ENCODE measurements around the gene PLEKHG3. TPM values are rescaled to one million over a fixed set of nuclear protein-coding genes. Genes with fewer than 3 reads are reported as not detected.
A peak's percentile ranks its signal among the peaks of the same experiment; 100 is the strongest.

Gene PLEKHG3
- total RNA-seq (2014; rRNA removed; shearing (Covaris generic)): 83.1 and 83.9 TPM in 2 replicates
- 23.0 and 30.8 TPM in 2 replicates for polyA plus RNA-seq (2016; fragmentation: Nextera tagmentation; extraction: Ambion mirVana)
- long read RNA-seq, partial matches to known transcripts: 7 of 9 reads
- long read RNA-seq, other reads (novel, unspliced or antisense): 2 of 9 reads

- Mint-ChIP-seq H3K4me1 (peaks cover 71% of the 10 kb centered on the region), H3K27ac (peak within 1 kb of the TSS; percentile 89), H3K9me3 (no peaks in the 10 kb centered on the region), H3K4me3 (peak within 1 kb of the TSS; percentile 81), H3K27me3 (ENCODE audit: insufficient read depth, low read depth, poor library complexity) (peaks cover 15% of the 10 kb centered on the region), H3K36me3 (ENCODE audit: low read depth) (peaks cover 6% of the 10 kb centered on the region; the same call in 1 of the 3 replicates)
- Histone ChIP-seq H3K27ac (ENCODE audit: low read depth) (peak within 1 kb of the TSS; percentile 79), H2AFZ (no peak within 1 kb of the TSS), H3K27me3 (ENCODE audit: insufficient read depth) (peaks cover 5% of the 10 kb centered on the region; the same call in 1 of the 2 replicates), H3K4me3 (peak within 1 kb of the TSS; percentile 86), H3K4me1 (ENCODE audit: insufficient read depth) (peaks cover 62% of the 10 kb centered on the region), H3F3A (replicated peaks; ENCODE audit: low read depth) (peaks cover 30% of the 10 kb centered on the region; the same call in 1 of the 2 replicates), H3K4me2 (peak within 1 kb of the TSS; percentile 95), H3K9me2 (ENCODE audit: insufficient read depth) (no peaks in the 10 kb centered on the region), H3K36me3 (ENCODE audit: insufficient read depth) (no peaks in the 10 kb centered on the region), H3K79me2 (replicated peaks; ENCODE audit: insufficient read depth) (peaks cover 45% of the 10 kb centered on the region), H4K20me1 (replicated peaks; ENCODE audit: insufficient read depth) (peaks cover 11% of the 10 kb centered on the region)
- TF ChIP-seq POLR2AphosphoS5 (IDR thresholded peaks at IDR 0.05; ENCODE audit: low read depth) (peak; percentile 65; the same call in 1 of the 2 replicates), ETS1 (IDR thresholded peaks at IDR 0.05) (no peak), REST (IDR thresholded peaks at IDR 0.05; ENCODE audit: unreplicated experiment) (no peak)
- peak; percentile 24 for ATAC-seq
- DNase-seq (ENCODE audit: low spot score): peak; percentile 93
Measured at GRCh38 chr14:64704143-64704742, at the start of gene PLEKHG3. PLEKHG3 (plus strand) TSS chr14:64704424; CDS start chr14:64727632, 23,208 bp downstream.

GRCh38 chr14:64654901-64655300, 49.3 kb upstream of the PLEKHG3 start:
- H3K4me2 ChIP-seq: no peak overlapping the region
- peaks cover 4% of the 10 kb centered on the region; the same call in 2 of the 3 replicates for H3K9me3 Mint-ChIP-seq
- 0 out of 2 replicates have a peak, but pooled peaks cover 4% of the 10 kb centered on the region for H3K9me2 ChIP-seq (ENCODE audit: insufficient read depth)
- H3K27me3 ChIP-seq (ENCODE audit: insufficient read depth): no peaks in the 10 kb centered on the region
- H3K4me3 Mint-ChIP-seq: no peak overlapping the region
- DNase-seq (ENCODE audit: low spot score) (no peak), ATAC-seq (no peak)
- no peaks in the 10 kb centered on the region for H3K4me1 ChIP-seq (ENCODE audit: insufficient read depth)
- H3K4me1 Mint-ChIP-seq: peaks cover 2% of the 10 kb centered on the region; the same call in 2 of the 3 replicates
- H3K36me3 ChIP-seq (ENCODE audit: insufficient read depth): no peaks in the 10 kb centered on the region
- no peaks in the 10 kb centered on the region for H3K36me3 Mint-ChIP-seq (ENCODE audit: low read depth)
- H3K27me3 Mint-ChIP-seq (ENCODE audit: insufficient read depth, low read depth, poor library complexity): peaks cover 5% of the 10 kb centered on the region
- no peak overlapping the region for H3K27ac Mint-ChIP-seq
- H3K79me2 ChIP-seq (replicated peaks; ENCODE audit: insufficient read depth): no peaks in the 10 kb centered on the region
- H3K27ac ChIP-seq (ENCODE audit: low read depth): no peak overlapping the region
- H4K20me1 ChIP-seq (replicated peaks; ENCODE audit: insufficient read depth): no peaks in the 10 kb centered on the region
- no peak overlapping the region for H3K4me3 ChIP-seq
- no peaks in the 10 kb centered on the region for H3F3A ChIP-seq (replicated peaks; ENCODE audit: low read depth)
- H2AFZ ChIP-seq: peak overlapping the region; percentile 21; the same call in 1 of the 2 replicates
- TF ChIP-seq ETS1 (IDR thresholded peaks at IDR 0.05) (no peak), REST (IDR thresholded peaks at IDR 0.05; ENCODE audit: unreplicated experiment) (no peak), POLR2AphosphoS5 (IDR thresholded peaks at IDR 0.05; ENCODE audit: low read depth) (no peak), EZH2phosphoT487 (IDR thresholded peaks at IDR 0.05; ENCODE audit: unreplicated experiment) (no peak)
